SK-N-SH treated with all-trans-retinoic acid at 6 μM for 48 hours (cell line): ENCODE results near the gene DRC7.

Experiments used
- BACH2 ChIP-seq: fragments of 250-450 bp; sonication (Bioruptor Pico); IDR thresholded peaks from 2 replicates; pipeline ENCODE4 v1.9.0; 2021; ENCODE audit warnings: mild to moderate bottlenecking, borderline replicate concordance
- GLIS3 ChIP-seq: fragments of 250-450 bp; sonication (Bioruptor Pico); IDR thresholded peaks from 2 replicates; pipeline ENCODE4 v1.5.0; 2020; ENCODE audit warnings: mild to moderate bottlenecking, moderate library complexity
- ISL1 ChIP-seq: fragments of 250-450 bp; sonication (Bioruptor Pico); IDR thresholded peaks from 2 replicates; pipeline ENCODE4 v2.1.2; 2022; ENCODE audit warnings: mild to moderate bottlenecking, moderate library complexity
- RARB ChIP-seq: fragments of 250-450 bp; sonication (Bioruptor Pico); IDR thresholded peaks from 2 replicates; pipeline ENCODE4 v1.8.0; 2021; ENCODE audit warnings: mild to moderate bottlenecking, moderate library complexity
- SNAI2 ChIP-seq: fragments of 250-450 bp; sonication (Bioruptor Pico); IDR thresholded peaks from 2 replicates; pipeline ENCODE4 v1.5.0; 2020; ENCODE audit warnings: mild to moderate bottlenecking, moderate library complexity
- ZC3H10 ChIP-seq: fragments of 250-450 bp; sonication (Bioruptor Pico); IDR thresholded peaks from 2 replicates; pipeline ENCODE4 v1.5.1; 2021; ENCODE audit warnings: mild to moderate bottlenecking, moderate library complexity
- ZFP30 ChIP-seq: fragments of 450-650 bp; formaldehyde crosslinking; IDR thresholded peaks from 2 replicates; pipeline ENCODE4 v1.5.0; 2022; ENCODE audit warnings: mild to moderate bottlenecking, moderate library complexity
- ZNF565 ChIP-seq: fragments of 450-650 bp; formaldehyde crosslinking; conservative IDR thresholded peaks from 2 replicates; pipeline ENCODE4 v1.5.0; 2020; ENCODE audit warnings: low read depth, mild to moderate bottlenecking, moderate library complexity
- ZNF70 ChIP-seq: fragments of 450-650 bp; formaldehyde crosslinking; IDR thresholded peaks from 2 replicates; pipeline ENCODE4 v1.5.0; 2020; ENCODE audit warnings: mild to moderate bottlenecking, moderate library complexity
- ZNF8 ChIP-seq: fragments of 450-650 bp; formaldehyde crosslinking; IDR thresholded peaks from 2 replicates; pipeline ENCODE4 v1.5.0; 2020; ENCODE audit warnings: mild to moderate bottlenecking, moderate library complexity
- TF ChIP-seq, protein P1 (sequence below): fragments of 250-450 bp; sonication (Bioruptor Pico); IDR thresholded peaks from 2 replicates; pipeline ENCODE4 v1.8.0; 2020; ENCODE audit warnings: mild to moderate bottlenecking, moderate library complexity, borderline replicate concordance
- TF ChIP-seq, protein P2 (sequence below): fragments of 250-450 bp; sonication (Bioruptor Pico); IDR thresholded peaks from 2 replicates; pipeline ENCODE4 v1.5.1; 2021; ENCODE audit warnings: mild to moderate bottlenecking, moderate library complexity

DNA sequence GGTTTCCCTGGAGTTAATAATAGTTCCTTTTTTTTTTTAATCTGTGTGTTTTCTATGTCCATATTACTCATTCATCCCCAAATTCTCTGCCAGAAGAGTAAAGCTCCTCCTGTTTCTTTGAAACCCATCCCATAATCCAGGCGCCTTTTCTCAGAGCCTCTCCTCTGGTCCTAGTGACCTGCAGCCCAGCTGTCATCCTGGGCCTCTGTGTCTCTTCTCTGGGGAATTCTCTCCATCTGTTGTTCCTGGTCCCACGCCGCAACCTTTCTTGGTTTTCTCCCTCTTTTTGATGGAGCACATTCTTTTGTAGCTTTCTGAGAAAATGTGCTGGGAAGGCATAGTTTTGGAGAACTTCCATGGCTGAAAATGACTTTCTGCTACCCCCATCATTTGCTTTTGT is 51.2 kb downstream of the DRC7 start:
- TF ChIP-seq ZNF565 (CRISPR knock-in tag) (no peak), ZNF8 (CRISPR knock-in tag) (no peak), GLIS3 (CRISPR knock-in tag) (no peak), RARB (CRISPR knock-in tag) (no peak), SNAI2 (no peak), ZNF70 (no peak), ZFP30 (CRISPR knock-in tag) (no peak), ISL1 (CRISPR knock-in tag) (no peak), BACH2 (CRISPR knock-in tag) (no peak), ZC3H10 (no peak)
- TF ChIP-seq, protein P1, sequence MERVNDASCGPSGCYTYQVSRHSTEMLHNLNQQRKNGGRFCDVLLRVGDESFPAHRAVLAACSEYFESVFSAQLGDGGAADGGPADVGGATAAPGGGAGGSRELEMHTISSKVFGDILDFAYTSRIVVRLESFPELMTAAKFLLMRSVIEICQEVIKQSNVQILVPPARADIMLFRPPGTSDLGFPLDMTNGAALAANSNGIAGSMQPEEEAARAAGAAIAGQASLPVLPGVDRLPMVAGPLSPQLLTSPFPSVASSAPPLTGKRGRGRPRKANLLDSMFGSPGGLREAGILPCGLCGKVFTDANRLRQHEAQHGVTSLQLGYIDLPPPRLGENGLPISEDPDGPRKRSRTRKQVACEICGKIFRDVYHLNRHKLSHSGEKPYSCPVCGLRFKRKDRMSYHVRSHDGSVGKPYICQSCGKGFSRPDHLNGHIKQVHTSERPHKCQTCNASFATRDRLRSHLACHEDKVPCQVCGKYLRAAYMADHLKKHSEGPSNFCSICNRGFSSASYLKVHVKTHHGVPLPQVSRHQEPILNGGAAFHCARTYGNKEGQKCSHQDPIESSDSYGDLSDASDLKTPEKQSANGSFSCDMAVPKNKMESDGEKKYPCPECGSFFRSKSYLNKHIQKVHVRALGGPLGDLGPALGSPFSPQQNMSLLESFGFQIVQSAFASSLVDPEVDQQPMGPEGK (CRISPR knock-in tag), result no peak
- TF ChIP-seq, protein P2, sequence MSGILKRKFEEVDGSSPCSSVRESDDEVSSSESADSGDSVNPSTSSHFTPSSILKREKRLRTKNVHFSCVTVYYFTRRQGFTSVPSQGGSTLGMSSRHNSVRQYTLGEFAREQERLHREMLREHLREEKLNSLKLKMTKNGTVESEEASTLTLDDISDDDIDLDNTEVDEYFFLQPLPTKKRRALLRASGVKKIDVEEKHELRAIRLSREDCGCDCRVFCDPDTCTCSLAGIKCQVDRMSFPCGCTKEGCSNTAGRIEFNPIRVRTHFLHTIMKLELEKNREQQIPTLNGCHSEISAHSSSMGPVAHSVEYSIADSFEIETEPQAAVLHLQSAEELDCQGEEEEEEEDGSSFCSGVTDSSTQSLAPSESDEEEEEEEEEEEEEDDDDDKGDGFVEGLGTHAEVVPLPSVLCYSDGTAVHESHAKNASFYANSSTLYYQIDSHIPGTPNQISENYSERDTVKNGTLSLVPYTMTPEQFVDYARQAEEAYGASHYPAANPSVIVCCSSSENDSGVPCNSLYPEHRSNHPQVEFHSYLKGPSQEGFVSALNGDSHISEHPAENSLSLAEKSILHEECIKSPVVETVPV (CRISPR knock-in tag), result no peak
